GM19372 (cell line): Measurements from ENCODE around the gene KCTD16.

Experiments used
- ATAC-seq: cut with Tn5 transposase; IDR thresholded peaks from one replicate; pipeline ENCODE4 v1.9.1; 2021; ENCODE audit warnings: mild to moderate bottlenecking, low read depth, moderate library complexity; ENCODE audit not compliant: unreplicated experiment

KCTD16 gene

DNA sequence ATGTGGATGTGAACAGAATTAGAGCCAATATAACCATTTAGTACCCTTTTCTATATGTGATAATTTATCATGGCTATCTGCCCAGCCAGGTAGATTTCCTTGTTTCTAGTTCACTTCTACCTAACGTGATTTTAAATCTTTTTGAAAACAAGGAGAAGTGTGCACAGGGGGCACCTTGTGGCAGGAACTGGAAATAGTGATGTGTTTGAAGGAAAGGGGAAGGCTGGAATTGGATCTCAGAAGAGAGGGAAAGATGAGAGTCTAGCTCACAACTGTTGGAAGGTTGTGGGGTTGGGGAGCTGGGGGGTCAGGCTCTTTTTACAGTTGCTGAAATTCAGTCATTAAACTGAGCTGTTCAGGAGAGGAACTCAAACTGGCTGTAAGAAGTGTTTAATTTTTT is 219.5 kb downstream of the KCTD16 start:
- ATAC-seq, result no peak

- ATAC-seq, result no peak
Observed at GRCh38 chr5:144391044-144391443, 220.4 kb downstream of the KCTD16 start.

GRCh38 chr5:144393641-144394435 is 223.2 kb downstream of the KCTD16 start:
- ATAC-seq, result no peak

DNA sequence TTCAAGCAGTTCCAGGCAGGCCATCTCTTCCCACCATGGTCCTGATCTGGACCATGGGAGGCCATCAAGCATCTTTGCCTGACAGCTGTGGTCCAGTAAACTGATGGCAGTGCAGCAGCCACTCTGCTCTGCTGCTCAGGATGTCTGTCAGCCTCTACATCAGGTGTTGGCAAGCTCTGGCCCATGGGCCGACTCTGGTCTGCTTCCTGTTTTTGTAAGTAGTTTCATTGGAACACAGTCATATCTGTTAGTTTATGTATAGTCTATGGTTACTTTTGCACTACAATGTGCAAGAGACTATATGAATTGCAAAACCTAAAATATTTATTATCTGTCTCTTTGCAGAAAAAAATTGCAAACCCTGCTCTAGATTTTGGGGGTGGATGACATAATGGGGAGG is 225.0 kb downstream of the KCTD16 start:
- no peak for ATAC-seq

DNA sequence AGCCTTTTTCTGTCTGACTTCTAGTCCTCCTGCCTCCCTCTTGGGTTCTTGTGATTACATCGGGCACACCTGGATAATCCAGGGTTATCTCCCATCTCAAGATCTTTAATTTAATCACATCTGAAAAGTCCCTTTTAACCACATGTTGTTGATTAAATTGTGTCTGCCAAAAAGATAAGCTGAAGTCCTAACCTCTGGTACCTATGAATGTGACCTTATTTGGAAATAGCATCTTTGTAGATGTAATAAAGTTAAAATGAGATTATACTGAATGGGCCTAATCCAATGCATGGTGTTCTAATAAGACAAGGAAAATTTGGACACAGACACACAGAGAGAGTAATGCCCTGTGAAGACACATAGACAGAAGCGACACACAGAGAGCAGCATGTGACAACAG is 232.4 kb downstream of the KCTD16 start:
- ATAC-seq, result no peak

DNA sequence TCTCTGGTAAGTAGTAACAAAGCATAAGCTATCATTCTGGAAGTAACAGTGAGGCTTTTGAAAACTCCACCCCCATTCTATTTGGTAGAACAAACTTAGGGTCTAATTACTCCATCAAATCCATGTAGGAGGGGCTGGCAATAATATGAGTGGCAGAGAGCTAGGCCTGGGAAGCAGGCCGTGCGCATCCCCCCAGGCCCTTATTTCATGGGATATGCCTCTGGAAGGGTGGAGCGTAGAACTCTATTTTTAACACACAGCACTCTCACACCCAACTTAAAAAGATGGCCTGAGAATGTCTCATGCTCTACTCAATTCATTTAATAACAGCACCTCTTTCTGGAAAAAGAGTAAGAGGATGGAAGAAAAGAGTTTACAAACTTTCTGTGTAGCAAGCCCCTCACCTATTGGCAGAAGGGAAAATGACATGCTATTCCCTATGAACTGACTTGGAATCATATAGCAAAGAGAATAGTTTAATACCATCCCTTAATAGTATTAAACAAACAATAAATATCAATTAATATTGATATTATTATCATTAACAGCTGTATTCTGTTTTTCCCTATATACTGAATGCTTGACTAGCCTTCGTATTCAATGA is 233.2 kb downstream of the KCTD16 start:
- no peak for ATAC-seq

DNA sequence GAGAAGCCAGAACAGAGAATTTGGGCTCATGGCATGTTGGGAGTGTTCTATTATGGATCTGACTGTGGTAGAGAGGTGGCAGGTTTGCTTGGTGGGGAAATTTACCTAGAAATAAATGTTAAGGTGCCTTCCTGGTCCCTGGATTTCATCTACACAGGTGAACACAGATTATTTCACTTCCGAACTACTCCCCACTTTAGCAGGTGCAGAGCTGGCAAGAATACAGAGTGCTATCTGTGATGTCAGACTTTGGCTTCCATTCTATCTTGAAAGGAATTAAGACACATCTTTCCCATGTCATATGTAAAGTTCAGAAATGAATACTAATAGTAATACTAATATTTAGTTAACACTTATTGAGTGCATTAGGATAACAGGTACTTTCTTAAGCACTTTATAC is 234.0 kb downstream of the KCTD16 start:
- ATAC-seq, result no peak

- ATAC-seq, result no peak
Observed at GRCh38 chr5:144405991-144406390, 235.3 kb downstream of the KCTD16 start.

DNA sequence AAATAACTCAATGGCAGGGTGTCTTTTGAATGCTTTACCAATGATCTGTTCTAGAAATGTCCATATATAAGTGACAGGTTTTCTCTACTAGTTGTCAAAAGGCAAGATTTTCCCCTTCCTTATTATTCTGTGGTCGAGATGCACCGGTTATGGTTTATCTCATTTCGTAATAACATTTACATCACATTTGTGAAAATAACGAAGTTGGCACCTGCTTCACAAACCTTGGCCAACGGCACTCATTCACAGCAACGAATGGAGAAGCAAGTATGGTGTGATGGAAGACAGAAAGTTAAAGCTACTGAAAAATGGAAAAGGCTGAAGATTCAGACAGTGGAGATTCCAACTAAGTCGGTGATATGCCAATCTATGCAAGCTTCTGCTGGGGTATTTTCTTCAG is 235.8 kb downstream of the KCTD16 start:
- ATAC-seq, result no peak

DNA sequence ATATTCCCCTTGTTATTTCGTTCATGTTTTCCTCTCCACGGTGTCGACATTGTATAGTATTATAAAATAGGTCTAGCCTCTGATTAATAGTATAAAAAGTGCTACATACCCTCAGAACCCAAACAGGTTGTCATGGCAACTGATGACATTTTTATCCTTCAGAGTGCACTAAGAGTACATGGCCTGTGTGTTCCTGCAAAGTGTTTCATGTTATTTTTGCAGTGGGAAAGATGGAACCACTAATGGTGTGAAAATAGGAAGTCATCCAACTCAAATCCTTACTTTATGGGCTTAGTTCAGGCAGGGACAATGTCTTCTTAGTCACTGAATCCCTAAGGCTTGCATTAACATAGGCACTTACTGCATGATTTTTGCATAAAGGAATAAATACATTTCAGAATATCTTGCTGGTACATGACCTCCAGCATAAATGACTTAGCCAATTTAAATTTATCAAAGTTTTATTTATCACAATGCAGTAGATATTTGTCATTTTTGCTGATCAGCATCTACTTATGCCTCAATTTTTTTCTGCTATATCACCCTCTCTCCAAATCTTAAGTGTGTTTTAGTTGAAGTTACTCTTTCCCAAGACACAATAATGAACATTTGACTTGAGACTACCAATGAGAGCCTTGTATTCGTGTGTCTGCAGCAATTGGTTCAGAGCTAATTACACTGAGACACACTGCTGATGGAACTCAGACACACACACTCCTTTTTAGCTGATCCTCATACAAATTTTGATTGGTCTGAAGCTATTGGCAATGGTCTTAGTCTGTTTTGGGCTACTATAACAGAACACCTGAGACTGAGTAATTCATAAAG is 243.7 kb downstream of the KCTD16 start:
- no peak for ATAC-seq

DNA sequence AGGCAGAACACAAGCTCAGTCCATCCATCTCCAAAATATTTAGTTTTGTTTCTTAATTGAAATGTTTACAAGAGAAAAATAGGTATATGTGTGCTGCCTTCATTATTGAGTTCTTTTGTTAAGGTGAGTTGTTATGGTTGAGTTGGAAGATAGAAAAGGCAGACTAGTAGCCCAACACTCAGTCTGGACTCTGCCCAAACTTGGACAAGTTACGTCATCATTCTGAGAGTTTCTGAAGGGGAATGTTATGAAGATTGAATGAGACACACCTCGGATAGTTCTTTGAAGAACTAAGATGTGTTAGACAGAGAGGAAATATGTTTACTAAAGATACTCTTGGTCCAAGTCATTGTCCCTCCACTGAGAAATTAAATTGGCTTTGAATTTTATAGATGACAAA is 245.5 kb downstream of the KCTD16 start:
- ATAC-seq, result no peak

- ATAC-seq, result no peak
Observed at GRCh38 chr5:144418719-144419118, 248.0 kb downstream of the KCTD16 start.

DNA sequence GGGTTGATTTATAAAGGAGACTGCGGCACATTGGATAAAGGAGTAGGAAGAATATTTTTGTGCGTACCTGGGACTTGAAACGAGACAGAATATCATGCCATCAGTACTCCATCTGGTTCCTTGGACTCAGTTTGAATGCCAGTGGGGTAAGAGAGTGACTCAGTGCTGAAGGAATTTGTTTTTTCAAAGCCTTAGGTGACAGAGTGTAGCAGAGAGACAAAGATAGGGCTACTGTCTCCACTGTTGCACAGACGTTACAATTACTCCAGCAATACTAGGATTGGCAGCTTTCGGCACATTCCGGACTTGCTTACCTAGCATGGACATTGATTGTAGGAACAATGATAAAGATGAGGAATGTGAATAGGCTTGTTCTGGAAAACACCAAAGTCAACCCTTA is 250.7 kb downstream of the KCTD16 start:
- no peak for ATAC-seq

- no peak for ATAC-seq
Observed at GRCh38 chr5:144422018-144422727, 251.5 kb downstream of the KCTD16 start.

GRCh38 chr5:144427866-144428265 is 257.2 kb downstream of the KCTD16 start:
- ATAC-seq, result no peak

- no peak for ATAC-seq
Observed at GRCh38 chr5:144428326-144428725, 257.7 kb downstream of the KCTD16 start.

DNA sequence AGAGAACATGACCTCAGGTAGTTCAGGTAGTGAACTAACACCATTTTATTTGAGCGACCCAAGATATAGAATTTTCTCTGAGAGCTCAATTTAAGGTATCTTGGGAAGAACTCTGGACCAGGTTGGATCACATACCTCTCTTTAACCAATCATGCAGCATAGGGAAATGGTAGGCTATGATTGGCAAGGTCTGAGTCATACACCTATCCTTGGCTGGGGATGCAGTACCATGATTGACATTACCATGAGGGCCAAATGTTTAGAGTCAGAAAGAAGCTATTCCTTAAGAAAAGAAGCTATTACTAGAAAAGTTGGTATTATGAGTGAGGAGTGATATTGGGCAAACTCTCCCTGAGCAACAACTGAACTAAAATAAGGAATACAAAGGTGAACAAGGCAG is 258.7 kb downstream of the KCTD16 start:
- no peak for ATAC-seq

- no peak for ATAC-seq
Observed at GRCh38 chr5:144429905-144430304, 259.2 kb downstream of the KCTD16 start.

- no peak for ATAC-seq
Observed at GRCh38 chr5:144433140-144433822, 262.6 kb downstream of the KCTD16 start.

GRCh38 chr5:144433893-144434292 is 263.2 kb downstream of the KCTD16 start:
- ATAC-seq, result no peak
